ENCODE measurements around the gene ZNF462. TPM values are rescaled to one million over a fixed set of nuclear protein-coding genes. Genes with fewer than 3 reads are reported as not detected.
"Not testable (repeated sequence)": the region's sequence is repeated elsewhere in the genome, so short reads cannot be mapped to it uniquely, and the experiment has no call there.

ZNF462 gene
- total RNA-seq, 2 donors from 2014 or later = 28.9 to 29.3 TPM

DNA sequence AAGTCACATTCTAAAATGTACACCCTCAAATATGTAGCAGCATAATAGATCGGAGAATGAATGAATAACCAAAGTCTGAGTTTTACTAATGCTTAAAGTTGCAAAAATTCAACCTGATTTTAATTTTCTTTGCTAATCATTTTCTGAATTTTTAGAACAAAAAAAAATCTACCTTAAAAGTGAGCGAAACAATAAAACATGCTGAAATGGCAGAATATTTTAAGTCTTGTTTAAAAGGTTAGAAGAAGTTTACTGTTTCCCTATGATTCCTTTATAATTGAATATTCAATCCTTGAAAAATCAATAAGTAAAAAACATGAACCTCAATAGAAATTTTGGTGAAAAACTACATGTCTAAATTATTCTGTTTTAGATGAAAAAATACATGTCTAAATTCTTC lies 27.1 kb upstream of the ZNF462 start:
- Histone ChIP-seq H3K27me3 (no peaks in the 10 kb centered on the region), H3K9me3 (no peaks in the 10 kb centered on the region)

DNA sequence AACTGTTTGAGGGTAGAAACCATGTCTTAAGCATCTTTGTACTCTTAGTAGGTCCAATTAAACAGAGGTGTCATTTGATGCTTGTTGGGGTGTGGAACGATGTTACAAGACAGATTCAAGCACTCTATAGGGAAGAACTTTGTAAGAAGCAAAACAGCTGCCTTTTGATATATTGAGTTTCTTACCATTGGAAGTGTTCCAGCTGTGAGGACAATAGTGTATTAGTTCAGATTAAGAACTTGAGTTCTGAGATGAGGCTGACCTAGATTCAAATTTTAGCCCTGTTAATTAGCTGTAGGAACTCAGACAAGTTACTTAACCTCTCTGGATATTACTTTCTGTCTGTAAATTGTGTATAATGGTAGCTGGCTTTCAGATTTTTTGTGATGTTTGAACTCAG lies 19.6 kb upstream of the ZNF462 start:
- DNase-seq = no peak
- no peaks in the 10 kb centered on the region for H3K9me3 ChIP-seq
- no peak overlapping the region for H3K27ac ChIP-seq
- H3K4me1 ChIP-seq = no peaks in the 10 kb centered on the region
- H3K9ac ChIP-seq (ENCODE audit: low read depth in 2 of 2, low read length in 2 of 2) = no peak overlapping the region
- TF ChIP-seq, protein P1, sequence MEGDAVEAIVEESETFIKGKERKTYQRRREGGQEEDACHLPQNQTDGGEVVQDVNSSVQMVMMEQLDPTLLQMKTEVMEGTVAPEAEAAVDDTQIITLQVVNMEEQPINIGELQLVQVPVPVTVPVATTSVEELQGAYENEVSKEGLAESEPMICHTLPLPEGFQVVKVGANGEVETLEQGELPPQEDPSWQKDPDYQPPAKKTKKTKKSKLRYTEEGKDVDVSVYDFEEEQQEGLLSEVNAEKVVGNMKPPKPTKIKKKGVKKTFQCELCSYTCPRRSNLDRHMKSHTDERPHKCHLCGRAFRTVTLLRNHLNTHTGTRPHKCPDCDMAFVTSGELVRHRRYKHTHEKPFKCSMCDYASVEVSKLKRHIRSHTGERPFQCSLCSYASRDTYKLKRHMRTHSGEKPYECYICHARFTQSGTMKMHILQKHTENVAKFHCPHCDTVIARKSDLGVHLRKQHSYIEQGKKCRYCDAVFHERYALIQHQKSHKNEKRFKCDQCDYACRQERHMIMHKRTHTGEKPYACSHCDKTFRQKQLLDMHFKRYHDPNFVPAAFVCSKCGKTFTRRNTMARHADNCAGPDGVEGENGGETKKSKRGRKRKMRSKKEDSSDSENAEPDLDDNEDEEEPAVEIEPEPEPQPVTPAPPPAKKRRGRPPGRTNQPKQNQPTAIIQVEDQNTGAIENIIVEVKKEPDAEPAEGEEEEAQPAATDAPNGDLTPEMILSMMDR (IDR thresholded peaks at IDR 0.05) = no peak
- no peaks in the 10 kb centered on the region for H3K27me3 ChIP-seq
- no peak overlapping the region for H3K4me3 ChIP-seq
- intact Hi-C loops (cut with DNase I) = no loop called here
- H3K36me3 ChIP-seq = no peaks in the 10 kb centered on the region

More for the DNA sequence above, 27.1 kb upstream of the ZNF462 start:
- Histone ChIP-seq H3K27ac (no peak overlapping the region), H3K4me3 (no peak overlapping the region), H3K36me3 (no peaks in the 10 kb centered on the region), H3K4me1 (no peaks in the 10 kb centered on the region), H3K9ac (ENCODE audit: low read depth in 2 of 2, low read length in 2 of 2) (no peak overlapping the region)
- TF ChIP-seq, protein P1 (IDR thresholded peaks at IDR 0.05) = no peak
- intact Hi-C loops (cut with DNase I) = no loop called here
- DNase-seq = no peak

DNA sequence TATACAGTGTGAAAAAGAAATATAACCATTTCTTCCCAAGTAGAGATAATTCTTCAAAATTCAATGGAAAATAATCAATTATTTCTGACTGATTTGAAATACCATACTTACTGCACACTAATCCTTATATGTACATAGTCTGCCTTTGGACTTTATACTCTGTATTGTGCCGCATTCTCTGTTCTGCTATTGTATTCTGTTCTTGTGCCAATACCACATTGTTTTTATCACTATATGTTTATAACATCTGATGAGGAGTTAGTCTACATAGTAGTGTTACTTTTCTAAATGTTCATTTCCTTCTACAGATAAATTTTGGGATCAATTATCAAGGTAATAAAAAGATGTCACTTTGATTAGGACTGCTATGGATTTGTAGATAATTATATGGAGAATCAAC lies 16.7 kb upstream of the ZNF462 start:
- intact Hi-C loops (cut with DNase I) = no loop called here
- no peaks in the 10 kb centered on the region for H3K27me3 ChIP-seq
- H3K9ac ChIP-seq (ENCODE audit: low read depth in 2 of 2, low read length in 2 of 2) = no peak overlapping the region
- no peaks in the 10 kb centered on the region for H3K4me1 ChIP-seq
- H3K9me3 ChIP-seq = no peaks in the 10 kb centered on the region
- TF ChIP-seq, protein P1 (IDR thresholded peaks at IDR 0.05) = no peak
- peak overlapping the region; percentile 23 for H3K27ac ChIP-seq
- no peak overlapping the region for H3K4me3 ChIP-seq
- no peaks in the 10 kb centered on the region for H3K36me3 ChIP-seq
- DNase-seq = no peak

DNA sequence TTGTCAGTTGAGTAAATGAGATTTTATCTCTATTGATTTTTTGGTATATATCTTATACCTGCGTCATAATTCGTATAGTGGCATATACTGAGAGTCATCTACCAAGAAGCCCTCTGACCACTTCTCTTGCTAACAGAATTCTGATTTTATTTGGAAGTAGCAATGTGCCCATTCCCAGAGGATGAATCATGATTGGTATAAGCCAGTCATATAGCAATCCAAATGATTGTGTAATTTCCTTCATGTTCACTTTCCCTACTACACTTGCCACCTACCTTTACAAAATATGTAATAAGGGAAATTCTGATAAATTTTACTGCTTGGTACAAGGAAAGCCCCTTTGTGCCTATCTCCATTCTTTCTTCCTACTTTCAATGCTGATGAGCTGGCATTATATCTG lies 16.1 kb upstream of the ZNF462 start:
- Histone ChIP-seq H3K9ac (ENCODE audit: low read depth in 2 of 2, low read length in 2 of 2) (no peak overlapping the region), H3K27ac (peak overlapping the region; percentile 23), H3K4me3 (no peak overlapping the region), H3K27me3 (no peaks in the 10 kb centered on the region), H3K36me3 (no peaks in the 10 kb centered on the region), H3K4me1 (no peaks in the 10 kb centered on the region), H3K9me3 (no peaks in the 10 kb centered on the region)
- intact Hi-C loops (cut with DNase I) = no loop called here
- no peak for DNase-seq
- TF ChIP-seq, protein P1 (IDR thresholded peaks at IDR 0.05) = no peak

DNA sequence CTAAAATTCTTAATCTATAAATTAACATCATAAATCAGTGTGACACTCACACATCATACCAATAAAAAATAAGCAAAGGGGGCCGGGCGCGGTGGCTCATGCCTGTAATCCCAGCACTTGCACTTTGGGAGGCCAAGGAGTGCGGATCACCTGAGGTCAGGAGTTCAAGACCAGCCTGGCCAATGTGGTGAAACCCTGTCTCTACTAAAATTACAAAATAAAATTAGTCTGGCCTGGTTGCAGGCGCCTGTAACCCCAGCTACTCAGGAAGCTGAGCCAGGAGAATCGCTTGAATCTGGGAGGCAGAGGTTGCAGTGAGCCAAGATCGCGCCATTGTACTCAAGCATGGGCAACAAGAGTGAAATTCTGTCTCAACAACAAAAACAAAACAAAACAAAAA lies 11.3 kb upstream of the ZNF462 start:
- intact Hi-C loops (cut with DNase I); H3K36me3 ChIP-seq: not testable (repeated sequence)

DNA sequence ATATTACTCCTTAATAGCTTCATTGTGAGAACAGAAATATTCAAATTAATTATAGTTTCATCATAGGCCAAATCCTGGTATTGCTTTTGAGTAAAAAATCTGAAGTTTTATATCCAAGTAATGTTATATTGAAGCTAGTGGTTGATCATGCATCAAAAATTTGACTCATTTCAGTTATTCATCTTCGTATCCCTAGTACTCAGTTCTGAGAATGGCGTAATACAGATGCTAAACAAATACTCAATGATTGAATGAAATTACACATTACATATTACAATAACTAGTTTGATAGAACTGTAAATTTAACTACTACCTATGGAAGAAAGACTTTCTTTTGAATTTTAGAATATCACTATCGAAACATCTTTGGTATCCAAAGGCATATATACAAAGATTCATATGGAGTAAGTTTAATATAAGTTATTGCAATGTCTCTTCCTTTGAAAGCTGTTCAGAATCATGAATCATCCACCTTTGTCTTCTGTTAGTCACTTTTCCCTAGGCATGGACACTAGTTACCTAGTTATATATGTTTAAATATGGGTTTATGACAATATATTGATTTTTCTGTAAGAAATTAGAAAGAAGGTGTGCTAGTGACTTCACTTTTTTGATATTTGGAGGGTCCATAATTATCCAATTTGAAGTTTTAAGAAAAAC lies 5.0 kb upstream of the ZNF462 start:
- TF ChIP-seq, protein P1 (IDR thresholded peaks at IDR 0.05) = no peak
- Histone ChIP-seq H3K4me1 (no peaks in the 10 kb centered on the region), H3K9me3 (no peaks in the 10 kb centered on the region), H3K36me3 (no peaks in the 10 kb centered on the region), H3K9ac (ENCODE audit: low read depth in 2 of 2, low read length in 2 of 2) (no peak overlapping the region), H3K4me3 (no peak overlapping the region), H3K27ac (no peak overlapping the region), H3K27me3 (peaks cover 4% of the 10 kb centered on the region)
- no peak for DNase-seq
- intact Hi-C loops (cut with DNase I) = no loop called here

More for the DNA sequence above, 11.3 kb upstream of the ZNF462 start:
- H3K27me3 ChIP-seq; H3K27ac ChIP-seq; H3K9me3 ChIP-seq; H3K9ac ChIP-seq (ENCODE audit: low read depth in 2 of 2, low read length in 2 of 2); H3K4me3 ChIP-seq; H3K4me1 ChIP-seq; DNase-seq: not testable (repeated sequence)

All from colonic mucosa (tissue), 4 donors.